Kidney tubule cell (primary cell): ENCODE results near the gene NRG3.

Source experiments
- DNase-seq: peaks from one replicate; pipeline ENCODE4 v3.0.0-alpha.2; 2018; ENCODE audit warnings: low spot score

Gene NRG3

DNA sequence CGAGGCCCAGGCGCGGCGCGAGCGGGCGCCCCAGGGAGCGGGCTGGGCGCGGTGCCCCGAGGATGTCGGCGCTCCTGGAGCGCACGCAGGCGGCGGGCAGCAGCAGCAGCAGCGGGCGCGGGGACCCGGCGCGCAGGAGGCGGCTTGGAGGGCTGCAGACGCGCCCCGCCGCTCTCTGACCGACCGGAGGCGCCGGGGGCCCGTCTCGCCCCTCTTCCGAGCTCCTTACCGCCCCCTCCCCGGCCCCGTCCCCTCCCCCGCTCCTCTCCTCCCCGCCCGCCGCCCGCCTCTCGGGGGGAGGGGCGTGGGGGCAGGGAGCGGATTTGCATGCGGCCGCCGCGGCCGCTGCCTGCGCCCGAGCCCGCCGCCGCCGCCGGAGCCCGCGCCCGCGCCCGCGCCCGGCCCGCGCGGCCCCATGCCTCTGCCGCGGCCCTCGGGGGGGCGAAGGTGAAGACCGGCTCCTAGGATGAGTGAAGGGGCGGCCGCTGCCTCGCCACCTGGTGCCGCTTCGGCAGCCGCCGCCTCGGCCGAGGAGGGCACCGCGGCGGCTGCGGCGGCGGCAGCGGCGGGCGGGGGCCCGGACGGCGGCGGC is at the start of gene NRG3:
Gene NRG3, plus strand, starts transcription at position 320 of the 592 bp plus-strand sequence.
- peak; percentile 24 for DNase-seq

DNA sequence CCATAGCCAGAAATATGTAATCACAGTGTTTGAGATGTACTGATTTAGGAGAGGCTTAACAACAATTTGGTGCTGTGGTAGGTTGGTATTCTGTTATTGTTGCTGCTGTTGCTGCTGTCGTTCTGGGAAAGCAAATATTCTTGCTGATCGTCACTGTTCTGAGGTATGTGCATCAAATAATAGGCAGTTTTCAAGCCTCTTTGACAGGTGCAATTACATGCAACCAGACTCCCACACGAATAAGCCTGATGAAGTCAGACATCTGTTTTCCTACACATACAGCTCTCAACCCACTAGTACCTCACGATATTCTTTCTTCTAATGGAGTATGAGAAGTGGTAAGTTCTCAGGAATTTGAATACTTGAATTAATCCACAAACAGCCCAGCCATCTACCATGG is 46.7 kb upstream of the NRG3 start:
- no peak for DNase-seq

DNA sequence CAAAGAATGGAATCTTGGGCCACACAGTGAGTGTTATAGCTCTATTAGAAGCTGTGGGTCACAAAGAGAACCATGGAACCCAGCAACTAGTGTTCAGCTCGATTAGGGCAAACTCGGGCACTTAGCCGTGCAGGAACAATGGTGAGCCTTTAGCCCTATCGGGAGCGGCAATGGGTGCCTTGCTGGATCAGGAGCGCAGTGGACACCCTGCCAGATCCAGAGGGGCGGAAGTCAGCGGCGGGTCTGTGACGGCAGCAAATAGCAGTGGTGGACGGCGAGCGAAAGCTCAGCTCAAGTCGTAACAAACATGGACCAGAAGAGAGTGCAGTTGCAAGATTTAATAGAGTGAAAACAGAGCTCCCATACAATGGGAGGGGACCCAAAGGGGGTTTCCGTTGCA is 43.9 kb upstream of the NRG3 start:
- DNase-seq: no peak

DNA sequence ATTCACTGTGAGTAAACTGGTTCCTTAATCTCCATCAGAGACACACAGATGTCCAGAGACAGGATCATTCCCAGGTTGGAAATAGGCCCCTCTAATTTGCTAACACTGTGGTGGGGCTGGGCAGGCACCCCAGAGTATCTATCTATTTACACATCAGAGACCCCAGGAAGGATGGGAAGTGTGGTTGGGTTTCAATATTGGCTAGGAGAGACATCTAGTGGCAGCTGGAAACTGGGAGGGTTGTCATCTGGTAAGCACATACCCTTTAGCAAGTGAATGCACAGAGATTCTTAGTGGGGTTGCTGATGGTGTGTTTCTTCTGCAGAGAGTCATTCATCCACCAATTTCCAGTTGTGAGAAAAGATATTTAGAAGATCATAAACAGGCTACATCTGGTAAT is 36.0 kb upstream of the NRG3 start:
- DNase-seq: peak; percentile 7

DNA sequence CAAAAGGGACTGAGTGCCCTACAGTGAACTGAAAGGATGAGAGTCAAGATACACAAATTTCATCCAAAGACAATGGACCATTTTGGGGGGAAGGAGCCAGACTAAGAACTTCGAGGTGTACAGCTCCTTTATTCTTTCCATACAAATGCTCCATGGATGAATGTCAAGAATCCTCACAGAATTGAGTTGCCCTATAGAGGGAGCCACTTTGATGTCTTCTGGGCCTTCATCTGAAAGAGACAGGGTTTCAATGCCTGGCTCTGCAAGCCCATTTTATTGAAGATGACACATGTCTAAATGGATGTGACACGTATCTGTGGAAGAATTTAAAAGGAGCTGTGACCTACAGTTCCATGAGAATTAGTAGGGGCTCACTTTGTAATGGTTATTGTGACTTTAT is 32.0 kb upstream of the NRG3 start:
- peak; percentile 30 for DNase-seq

DNA sequence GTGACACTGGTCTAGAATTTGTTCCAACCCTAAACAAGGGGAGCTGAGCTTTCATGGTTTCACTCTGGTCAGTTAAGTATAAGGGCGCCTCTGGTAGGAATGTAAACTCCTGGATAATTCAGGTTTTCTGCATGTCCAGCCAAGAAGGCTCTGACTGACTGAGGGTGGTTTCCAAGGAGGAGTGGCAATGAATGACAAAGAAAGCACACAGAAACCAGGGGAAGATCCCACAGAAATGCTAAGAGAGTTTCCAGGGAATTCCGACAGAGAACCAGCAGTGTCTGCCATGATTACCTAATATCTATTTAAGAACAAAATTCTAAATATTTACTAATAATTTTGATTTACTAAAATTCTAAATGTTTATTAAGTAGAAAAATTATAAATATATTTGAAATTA is 27.3 kb upstream of the NRG3 start:
- DNase-seq: peak; percentile 74

DNA sequence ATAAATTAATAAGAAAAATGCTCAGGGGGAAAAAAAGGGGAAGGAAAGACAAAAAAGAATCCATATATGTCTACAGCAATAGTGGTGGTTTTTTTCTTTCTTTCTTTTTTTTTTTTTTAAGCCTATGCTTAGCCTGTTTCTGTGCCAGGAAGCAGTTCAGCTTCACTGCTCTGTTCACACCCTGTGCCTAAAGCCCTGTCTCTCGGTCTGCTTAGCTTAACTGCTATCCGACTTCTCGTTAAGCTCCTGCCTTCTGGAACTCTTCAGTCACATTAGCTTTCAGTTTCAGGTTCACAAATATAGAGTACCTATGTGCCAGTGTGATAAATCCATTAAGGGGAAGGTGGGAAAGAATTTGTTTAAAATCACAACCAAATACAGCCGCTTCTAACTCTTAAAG is 26.5 kb upstream of the NRG3 start:
- DNase-seq: peak; percentile 69

DNA sequence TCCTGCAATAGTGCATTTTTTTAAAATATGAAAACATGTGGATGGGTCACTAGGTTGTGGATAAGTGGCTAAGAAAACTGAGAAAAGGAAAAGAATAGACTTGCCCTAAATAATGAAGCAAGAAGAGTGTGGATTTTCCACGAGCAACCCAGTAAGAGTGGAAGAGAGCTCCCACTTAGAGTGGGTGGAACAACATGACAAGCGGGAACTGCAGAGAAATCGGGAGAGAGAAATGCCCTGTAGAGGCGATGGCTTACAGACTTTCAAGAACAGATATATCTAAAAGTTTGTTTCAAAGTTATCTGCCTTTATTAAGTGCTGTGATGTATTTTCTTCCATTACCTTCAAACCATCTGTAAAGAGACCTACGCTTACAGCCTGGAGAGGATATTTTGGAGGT is 26.1 kb upstream of the NRG3 start:
- DNase-seq: no peak

DNA sequence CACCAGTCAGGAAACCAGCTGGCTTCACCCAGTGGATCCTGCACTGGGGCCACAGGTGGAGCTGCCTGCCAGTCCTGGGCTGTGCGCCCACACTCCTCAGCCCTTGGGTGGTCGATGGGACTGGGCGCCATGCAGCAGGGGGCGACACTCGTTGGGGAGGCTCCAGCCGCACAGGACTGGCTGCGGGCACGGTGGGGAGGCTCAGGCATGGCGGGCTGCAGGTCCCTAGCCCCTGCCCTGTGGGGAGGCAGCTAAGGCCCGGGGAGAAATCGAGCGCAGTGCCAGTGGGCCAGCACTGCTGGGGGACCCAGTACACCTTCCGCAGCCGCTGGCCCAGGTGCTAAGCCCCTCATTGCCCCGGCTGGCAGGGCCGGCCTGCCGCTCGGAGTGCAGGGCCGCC is 12.4 kb upstream of the NRG3 start:
- no peak for DNase-seq

DNA sequence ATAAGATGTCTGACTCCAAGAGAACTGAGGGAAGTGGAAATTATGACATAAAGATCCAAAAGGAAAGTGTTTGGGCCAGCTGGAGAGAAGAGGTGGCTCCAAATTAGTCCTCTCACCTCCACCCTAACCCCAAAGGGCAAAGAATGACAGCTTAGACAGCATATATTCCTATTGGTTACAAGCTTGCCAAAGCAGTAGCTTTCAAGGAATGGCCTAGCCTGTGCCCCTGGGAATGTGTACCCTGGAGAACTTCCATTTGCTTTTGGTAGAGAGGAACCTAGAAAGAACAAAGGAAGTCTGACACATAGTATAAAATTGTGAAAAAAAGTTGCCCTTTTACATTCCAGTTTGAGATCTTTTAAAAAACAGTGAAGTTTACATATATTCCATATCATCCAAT is 11.2 kb upstream of the NRG3 start:
- DNase-seq: no peak

DNA sequence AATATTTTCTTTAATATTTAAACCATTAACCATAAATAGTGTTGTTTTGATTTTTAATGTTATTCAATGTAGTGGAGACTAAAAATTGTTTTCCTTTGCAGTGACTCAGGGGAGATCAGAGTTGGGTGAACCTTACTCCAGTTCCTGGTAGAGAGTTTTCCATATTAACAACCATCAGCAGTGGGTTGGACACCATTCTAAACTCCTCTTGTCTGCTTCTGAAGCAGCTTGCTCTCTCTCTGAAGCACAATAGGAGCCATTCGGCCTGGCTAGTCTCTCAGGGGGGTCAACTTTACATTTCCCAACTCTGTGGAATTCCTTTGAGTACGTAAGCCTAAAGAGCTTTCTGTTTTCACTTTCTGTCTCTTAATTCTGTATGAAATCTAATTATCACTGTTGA is 9.4 kb upstream of the NRG3 start:
- DNase-seq: peak; percentile 42

DNA sequence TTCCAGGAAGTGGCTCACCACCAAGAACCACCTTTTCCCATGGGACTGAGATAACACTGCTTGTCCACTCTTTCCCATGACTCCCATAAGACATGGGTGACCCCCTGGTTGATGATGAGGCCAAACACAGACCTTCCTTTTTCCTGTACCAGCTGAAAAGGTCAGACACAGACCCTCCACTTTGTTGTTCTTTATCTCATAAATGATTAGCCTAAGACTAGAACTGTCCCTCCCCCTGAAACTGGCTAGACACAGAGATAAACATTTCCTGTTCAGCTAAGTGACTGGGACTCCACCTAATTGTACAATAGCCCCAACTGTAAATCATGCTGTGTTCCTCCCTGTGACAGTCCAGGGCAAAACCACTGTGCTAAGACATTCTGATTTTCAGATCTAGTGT is 8.2 kb upstream of the NRG3 start:
- DNase-seq: peak; percentile 82

DNA sequence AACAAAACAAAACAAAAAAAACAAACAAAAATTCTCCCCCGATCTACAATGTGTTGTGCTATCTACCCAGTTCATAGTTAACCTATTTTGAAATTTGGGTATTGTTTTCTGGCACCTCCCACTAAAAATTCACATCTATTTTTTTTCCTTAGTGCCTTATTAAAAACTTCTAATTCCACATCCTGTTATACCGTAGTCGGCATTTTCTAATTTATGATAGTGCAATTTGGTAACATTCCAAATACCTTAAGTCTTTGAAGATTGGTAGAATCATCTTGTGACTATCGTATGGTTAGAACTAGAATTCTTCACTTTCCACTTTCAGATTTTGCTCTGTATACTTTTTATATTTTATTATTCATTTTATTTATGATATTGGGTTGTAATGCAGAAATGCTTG is 4.5 kb upstream of the NRG3 start:
- no peak for DNase-seq

DNA sequence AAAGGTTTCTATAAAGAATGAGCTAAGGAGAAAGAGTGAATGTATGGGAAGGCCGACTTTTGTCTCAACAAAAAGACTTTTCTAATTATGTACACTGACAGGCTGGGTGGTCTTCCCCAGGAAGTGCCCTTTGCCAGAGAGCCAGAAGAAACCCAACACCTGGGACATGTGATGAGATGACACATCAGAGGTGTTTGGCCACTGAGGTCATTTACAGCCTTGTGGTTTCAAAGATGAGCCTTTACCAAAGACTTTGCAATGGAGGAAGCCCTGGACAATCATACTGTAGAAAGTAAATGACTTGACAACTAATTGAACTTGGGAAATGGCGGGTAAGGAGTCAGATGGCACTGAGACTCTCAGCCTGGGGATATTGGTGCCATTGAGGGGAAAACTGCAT is 3.4 kb upstream of the NRG3 start:
- DNase-seq: peak; percentile 84

DNA sequence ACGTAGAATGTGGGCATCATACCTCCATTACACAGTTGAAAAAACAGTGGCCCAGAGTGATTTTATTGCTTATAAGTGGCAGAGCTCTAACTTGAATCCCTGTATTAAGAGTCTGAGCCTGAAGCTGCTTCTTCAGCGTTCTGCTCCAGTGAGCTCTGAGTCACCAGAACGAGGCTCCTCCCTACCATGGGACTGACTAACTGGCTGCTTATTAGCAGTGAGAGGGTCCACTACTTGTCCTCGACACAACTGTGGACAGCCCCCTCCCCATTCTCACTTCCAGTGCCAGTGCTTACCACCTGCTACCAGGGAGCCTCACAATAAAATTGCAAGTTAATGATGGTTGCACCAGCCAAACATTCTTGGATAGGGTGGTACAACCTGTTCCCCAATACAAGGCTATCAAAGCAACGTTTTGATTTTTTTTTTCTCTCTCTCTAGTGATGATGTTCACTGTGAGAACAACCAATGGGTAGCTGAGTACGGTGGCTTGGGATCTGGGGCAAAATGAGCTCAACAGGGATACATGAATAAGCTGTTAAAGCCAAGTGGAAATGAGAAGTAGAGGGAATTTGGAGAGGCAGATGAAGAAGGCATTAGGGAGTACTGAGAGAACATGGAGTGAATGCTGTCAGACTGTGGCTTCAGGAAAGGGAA is 2.7 kb upstream of the NRG3 start:
- DNase-seq: peak; percentile 83

DNA sequence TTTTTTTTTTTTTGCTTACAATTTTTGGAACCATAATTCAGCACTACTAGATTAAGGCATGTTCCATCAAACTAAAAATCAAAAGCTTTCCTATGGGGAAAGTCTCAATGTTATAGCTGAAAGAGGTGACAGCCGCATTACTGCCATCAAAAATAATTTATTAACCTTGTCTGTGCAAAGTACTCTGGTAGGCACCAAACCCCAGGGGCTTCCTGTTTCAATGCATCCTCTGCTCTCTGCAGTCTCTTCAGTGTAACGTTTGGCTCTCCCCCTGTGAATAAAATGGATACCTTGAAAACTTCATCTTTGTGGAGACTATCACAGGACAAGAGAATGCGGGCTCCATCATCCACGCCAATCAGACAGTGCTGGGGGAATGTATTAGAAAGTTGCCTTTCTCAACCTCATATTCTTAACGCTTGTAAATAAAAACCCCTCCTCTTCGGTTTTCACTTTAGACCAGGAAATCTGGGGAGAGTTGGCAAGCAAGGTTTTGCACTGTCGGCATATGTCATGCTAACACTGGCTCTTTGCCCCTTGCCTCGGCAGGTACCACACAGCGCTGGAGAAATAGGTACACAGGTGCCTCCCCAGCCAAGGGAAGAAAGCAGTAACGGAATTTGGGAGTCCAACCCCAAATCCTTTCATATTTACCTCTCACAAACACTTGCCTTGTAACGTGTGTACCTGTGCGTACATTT is 1.6 kb upstream of the NRG3 start:
- no peak for DNase-seq

DNA sequence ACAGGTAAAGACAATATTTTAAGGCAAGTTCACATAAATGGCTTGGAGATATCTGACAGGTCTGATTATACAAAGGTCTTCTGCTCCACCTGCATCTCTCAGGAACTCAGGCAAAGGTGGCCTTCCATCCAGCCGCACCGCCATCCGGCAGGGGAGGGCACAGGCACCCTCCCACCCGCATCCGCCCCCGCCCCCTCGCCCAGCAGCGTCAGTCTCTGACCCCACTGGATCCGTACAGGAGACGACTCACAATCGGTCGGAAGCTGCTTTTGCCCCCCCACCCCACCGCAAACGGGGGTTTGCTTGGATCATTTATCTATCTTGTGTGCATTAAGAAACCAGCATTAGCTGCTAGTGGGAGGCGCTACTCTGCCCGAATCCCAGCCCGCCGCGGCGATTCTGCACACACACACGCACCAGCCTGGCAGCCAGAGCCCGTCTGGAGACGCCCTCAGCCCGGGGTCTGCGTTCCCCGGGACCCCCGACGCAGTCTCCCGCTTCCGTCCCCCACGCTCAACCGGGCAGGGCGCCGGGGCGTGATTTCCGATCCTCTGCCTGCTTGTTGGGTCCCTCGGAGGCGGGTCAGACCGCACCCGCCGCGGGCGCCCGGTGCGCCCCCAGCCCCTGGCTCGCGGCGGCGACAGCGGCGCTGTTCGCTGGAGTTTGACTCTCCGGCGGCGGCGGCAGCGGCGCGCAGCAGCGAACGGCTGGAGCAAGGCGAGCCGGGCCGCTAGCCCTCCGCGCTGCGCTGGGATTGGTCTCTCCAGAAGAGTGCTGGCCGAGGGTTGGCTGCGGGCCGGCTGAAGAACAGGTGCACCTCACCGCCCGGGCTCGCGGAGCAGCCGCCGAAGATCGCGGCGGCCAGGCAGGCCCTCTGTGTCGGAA is 820 bp upstream of the NRG3 start:
- DNase-seq: peak; percentile 72

DNA sequence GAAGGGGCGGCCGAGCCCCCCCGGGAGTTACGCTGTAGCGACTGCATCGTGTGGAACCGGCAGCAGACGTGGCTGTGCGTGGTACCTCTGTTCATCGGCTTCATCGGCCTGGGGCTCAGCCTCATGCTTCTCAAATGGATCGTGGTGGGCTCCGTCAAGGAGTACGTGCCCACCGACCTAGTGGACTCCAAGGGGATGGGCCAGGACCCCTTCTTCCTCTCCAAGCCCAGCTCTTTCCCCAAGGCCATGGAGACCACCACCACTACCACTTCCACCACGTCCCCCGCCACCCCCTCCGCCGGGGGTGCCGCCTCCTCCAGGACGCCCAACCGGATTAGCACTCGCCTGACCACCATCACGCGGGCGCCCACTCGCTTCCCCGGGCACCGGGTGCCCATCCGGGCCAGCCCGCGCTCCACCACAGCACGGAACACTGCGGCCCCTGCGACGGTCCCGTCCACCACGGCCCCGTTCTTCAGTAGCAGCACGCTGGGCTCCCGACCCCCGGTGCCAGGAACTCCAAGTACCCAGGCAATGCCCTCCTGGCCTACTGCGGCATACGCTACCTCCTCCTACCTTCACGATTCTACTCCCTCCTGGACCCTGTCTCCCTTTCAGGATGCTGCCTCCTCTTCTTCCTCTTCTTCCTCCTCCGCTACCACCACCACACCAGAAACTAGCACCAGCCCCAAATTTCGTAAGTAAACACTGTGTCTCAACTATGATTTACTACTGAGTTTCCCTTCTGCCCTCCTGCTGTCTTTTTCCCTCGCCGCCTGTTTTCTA is 666 bp downstream of the NRG3 start:
- DNase-seq: no peak

DNA sequence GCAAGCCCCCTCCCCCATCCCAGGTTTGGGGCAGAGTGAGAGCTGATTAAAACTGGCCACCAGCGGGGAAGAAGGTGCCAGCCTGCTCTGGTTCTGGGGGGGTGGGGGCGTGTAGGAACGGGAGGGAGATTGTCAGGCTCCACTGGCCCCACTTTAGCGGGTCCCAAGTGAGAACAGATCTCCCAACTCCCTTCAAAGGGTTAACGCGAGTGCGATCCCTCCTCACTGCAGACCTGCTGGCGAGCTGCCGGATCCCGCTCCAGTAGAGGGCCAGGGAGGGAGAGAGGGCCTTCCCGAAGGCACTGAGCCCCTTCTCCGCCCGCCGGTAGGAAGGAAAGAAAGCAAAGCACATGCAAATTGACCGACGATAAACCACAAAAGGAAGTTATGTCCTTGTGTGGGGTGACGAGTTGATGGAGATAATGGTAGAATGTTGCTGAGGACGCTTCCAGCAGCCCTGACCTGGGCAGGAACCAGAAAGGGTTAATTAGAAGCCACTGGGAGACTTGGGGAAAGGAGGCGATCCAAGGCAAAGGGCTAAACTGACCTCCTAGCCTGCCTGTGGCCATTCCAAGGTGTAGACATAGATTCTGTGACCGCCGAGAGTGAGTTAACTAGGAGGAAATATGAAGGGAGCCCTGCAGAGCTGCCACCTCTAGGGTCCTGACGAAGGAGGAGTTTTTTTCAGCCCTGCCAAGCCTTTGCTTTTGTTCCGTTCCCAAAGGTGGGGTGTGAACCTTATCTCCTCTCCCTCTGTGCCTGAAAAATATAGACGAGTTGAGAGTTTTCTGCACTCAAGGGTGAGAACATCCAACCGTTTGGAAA is 1.5 kb downstream of the NRG3 start:
- peak; percentile 37 for DNase-seq

DNA sequence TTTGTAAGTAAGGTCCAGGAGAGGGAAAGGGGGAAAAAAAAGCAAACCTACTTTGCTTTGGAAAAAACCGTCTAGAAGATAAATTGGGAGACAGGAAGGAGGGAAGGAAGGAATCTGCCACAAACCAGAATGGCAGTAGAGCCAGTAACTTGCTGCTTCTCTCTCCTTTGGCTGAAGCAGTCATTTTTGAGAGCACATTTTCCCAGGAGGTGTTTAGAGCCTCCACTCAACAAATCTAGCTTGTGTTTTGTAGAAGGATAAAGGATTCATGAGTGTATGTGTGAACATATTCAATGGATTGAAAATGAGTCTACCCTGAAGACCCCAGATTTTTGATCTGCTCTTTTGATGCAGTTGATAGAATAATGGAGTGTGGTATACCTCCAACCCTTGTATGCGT is 2.6 kb downstream of the NRG3 start:
- DNase-seq: no peak

DNA sequence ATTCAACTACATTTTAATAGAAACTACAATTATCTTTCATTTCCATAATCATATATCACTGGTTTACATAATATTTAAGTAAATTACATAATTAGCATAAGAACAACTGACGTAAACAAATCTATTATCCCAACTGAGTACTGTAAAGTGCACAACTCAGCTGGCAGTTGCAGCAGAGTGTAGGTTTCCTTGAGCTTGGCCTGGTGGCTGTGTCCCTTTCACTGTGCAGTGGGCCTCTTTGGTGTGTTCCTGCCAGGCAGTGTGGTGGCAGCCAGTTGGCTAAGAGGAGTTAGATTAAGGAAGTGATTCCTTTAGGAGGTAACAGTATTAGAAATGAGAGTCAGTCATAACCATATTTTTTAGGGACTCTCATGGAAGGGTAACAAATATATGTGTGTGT is 7.0 kb downstream of the NRG3 start:
- DNase-seq: no peak
